Activated T-cell treated with anti-CD3 and anti-CD28 coated beads, Interleukin-2, amount 50 U/mL, for 4 hours (primary cell): ENCODE results near the gene DNAH5. TPM values are rescaled to one million over a fixed set of nuclear protein-coding genes. Genes with fewer than 3 reads are reported as not detected.

Experiments
- total RNA-seq, 3 donors: library from RNA; stranded (reverse); gene quantifications; one replicate each; pipeline ENCODE4 v1.2.1, GENCODE V29; 2021

DNAH5 gene
- total RNA-seq, 3 donors from 2014 or later = not detected

Other genes starting within 250 kb of the DNAH5 start
- gene TRIO, start 198.7 kb upstream of the DNAH5 start, total RNA-seq = 1 to 10 TPM; 4.6 to 6.6 (median 5.7) TPM